Activated T-cell treated with anti-CD3 and anti-CD28 coated beads for 4 hours (primary cell): ENCODE measurements around the gene WHRN.

ENCODE experiments used
- DNase-seq: peaks from one replicate; pipeline ENCODE4 v3.0.0-alpha.2; 2020

Gene WHRN

GRCh38 chr9:114395768-114396167 is 109.5 kb downstream of the WHRN start:
- no peak for DNase-seq

GRCh38 chr9:114395334-114395617 is 110.0 kb downstream of the WHRN start:
- no peak for DNase-seq

GRCh38 chr9:114394523-114395333 is 110.5 kb downstream of the WHRN start:
- no peak for DNase-seq

GRCh38 chr9:114392749-114393112 is 112.5 kb downstream of the WHRN start:
- DNase-seq: no peak

GRCh38 chr9:114390952-114391351 is 114.3 kb downstream of the WHRN start:
- no peak for DNase-seq

GRCh38 chr9:114389612-114390368 is 115.5 kb downstream of the WHRN start:
- no peak for DNase-seq

- no peak for DNase-seq
Observed at GRCh38 chr9:114388764-114389375, 116.4 kb downstream of the WHRN start.

- DNase-seq: no peak
Observed at GRCh38 chr9:114388357-114388682, 117.0 kb downstream of the WHRN start.

- peak; percentile 66 for DNase-seq
Observed at GRCh38 chr9:114387680-114388356, 117.5 kb downstream of the WHRN start, which contains the start of gene AKNA. Gene AKNA, minus strand, starts transcription at chr9:114387982. Its CDS starts 6,649 bp downstream, at chr9:114381333.

GRCh38 chr9:114386886-114387679 is 118.2 kb downstream of the WHRN start:
- DNase-seq: no peak

GRCh38 chr9:114386361-114386885 is 118.8 kb downstream of the WHRN start:
- DNase-seq: no peak

GRCh38 chr9:114385397-114386181 is 119.7 kb downstream of the WHRN start:
- peak; percentile 82 for DNase-seq

GRCh38 chr9:114384836-114385396 is 120.4 kb downstream of the WHRN start:
- no peak for DNase-seq

- no peak for DNase-seq
Observed at GRCh38 chr9:114384341-114384740, 120.9 kb downstream of the WHRN start.

GRCh38 chr9:114383521-114384231 is 121.6 kb downstream of the WHRN start:
- no peak for DNase-seq

- DNase-seq: peak; percentile 54
Observed at GRCh38 chr9:114382699-114383520, 122.4 kb downstream of the WHRN start.

- DNase-seq: no peak
Observed at GRCh38 chr9:114378883-114379282, 126.4 kb downstream of the WHRN start.

GRCh38 chr9:114378016-114378415 is 127.3 kb downstream of the WHRN start:
- DNase-seq: no peak

- no peak for DNase-seq
Observed at GRCh38 chr9:114376586-114377445, 128.5 kb downstream of the WHRN start.
